ENCODE results near the gene ANAPC13.

- TF ChIP-seq, protein P1, sequence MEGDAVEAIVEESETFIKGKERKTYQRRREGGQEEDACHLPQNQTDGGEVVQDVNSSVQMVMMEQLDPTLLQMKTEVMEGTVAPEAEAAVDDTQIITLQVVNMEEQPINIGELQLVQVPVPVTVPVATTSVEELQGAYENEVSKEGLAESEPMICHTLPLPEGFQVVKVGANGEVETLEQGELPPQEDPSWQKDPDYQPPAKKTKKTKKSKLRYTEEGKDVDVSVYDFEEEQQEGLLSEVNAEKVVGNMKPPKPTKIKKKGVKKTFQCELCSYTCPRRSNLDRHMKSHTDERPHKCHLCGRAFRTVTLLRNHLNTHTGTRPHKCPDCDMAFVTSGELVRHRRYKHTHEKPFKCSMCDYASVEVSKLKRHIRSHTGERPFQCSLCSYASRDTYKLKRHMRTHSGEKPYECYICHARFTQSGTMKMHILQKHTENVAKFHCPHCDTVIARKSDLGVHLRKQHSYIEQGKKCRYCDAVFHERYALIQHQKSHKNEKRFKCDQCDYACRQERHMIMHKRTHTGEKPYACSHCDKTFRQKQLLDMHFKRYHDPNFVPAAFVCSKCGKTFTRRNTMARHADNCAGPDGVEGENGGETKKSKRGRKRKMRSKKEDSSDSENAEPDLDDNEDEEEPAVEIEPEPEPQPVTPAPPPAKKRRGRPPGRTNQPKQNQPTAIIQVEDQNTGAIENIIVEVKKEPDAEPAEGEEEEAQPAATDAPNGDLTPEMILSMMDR (IDR thresholded peaks at IDR 0.05), result no peak
- TF ChIP-seq POLR2A (IDR thresholded peaks at IDR 0.05), result no peak
Measured at GRCh38 chr3:134448664-134449063, 37.1 kb downstream of the ANAPC13 start.
